IMR-90 (cell line): ENCODE results near the gene SLC35G1. TPM values are rescaled to one million over a fixed set of nuclear protein-coding genes. Genes with fewer than 3 reads are reported as not detected.

ENCODE experiments used
- ATAC-seq: fragments of 200-7000 bp; cut with Tn5 transposase; 2 replicates; pipeline ENCODE4 v1.9.1; 2020; ENCODE audit warnings: low read depth, mild to moderate bottlenecking, moderate library complexity
- BruUV-seq: library from RNA; stranded (reverse); fragments of 400-500 nt; replicated peaks from 2 replicates; lab custom pipeline; 2021; lab: Mats Ljungman, UMichigan
- CTCF ChIA-PET: fragments of 300-600 bp; formaldehyde crosslinking; extraction: SDS; loops from one replicate; lab custom pipeline; 2021; ENCODE audit warnings: antibody characterized with exemption; lab: Yijun Ruan, JAX
- POLR2A ChIA-PET: fragments of 300-600 bp; sonication (Branson Sonifier 250); formaldehyde crosslinking; loops from one replicate; lab custom pipeline; 2022; ENCODE audit warnings: antibody characterized with exemption; ENCODE audit not compliant: unreplicated experiment; lab: Charles Lee
- DNase-seq: peaks from one replicate; pipeline ENCODE4 v3.0.0; 2013
- H2AFZ ChIP-seq: replicated peaks from 2 replicates; pipeline ENCODE3; 2013; ENCODE audit warnings: low read length, mild to moderate bottlenecking; ENCODE audit not compliant: poor library complexity
- H2AK5ac ChIP-seq: 2 replicates; pipeline ENCODE4 v1.6.1; 2013; ENCODE audit warnings: low read depth, low read length, inconsistent platforms
- H2AK9ac ChIP-seq: replicated peaks from 2 replicates; pipeline ENCODE3; 2013; ENCODE audit warnings: mild to moderate bottlenecking, low read depth, low read length, moderate library complexity; ENCODE audit not compliant: poor library complexity
- H2BK120ac ChIP-seq: 2 replicates; pipeline ENCODE4 v1.6.1; 2013; ENCODE audit warnings: low read depth, low read length, inconsistent platforms
- H2BK15ac ChIP-seq: 3 replicates; pipeline ENCODE4 v1.6.1; 2013; ENCODE audit warnings: low read depth, low read length, inconsistent platforms
- H2BK20ac ChIP-seq: 2 replicates; pipeline ENCODE4 v1.6.1; 2013; ENCODE audit warnings: low read depth, mild to moderate bottlenecking, inconsistent platforms, low read length, moderate library complexity
- H2BK5ac ChIP-seq: 2 replicates; pipeline ENCODE4 v1.6.1; 2013; ENCODE audit warnings: mild to moderate bottlenecking, low read depth, low read length, inconsistent platforms; ENCODE audit not compliant: poor library complexity, severe bottlenecking
- H3K14ac ChIP-seq: replicated peaks from 2 replicates; pipeline ENCODE4 v1.6.1; 2013; ENCODE audit warnings: low read depth, low read length, inconsistent platforms
- H3K18ac ChIP-seq: 2 replicates; pipeline ENCODE4 v1.6.1; 2013; ENCODE audit warnings: low read depth, low read length, control low read depth
- H3K23ac ChIP-seq: 2 replicates; pipeline ENCODE4 v1.6.1; 2013; ENCODE audit warnings: low read depth, low read length, inconsistent platforms
- H3K27ac ChIP-seq: 2 replicates; pipeline ENCODE4 v1.5.1; 2013; ENCODE audit warnings: mild to moderate bottlenecking, control low read depth, low read length; ENCODE audit not compliant: insufficient read depth
- H3K27me3 ChIP-seq: 2 replicates; pipeline ENCODE4 v1.6.1; 2013; ENCODE audit warnings: low read length; ENCODE audit not compliant: control insufficient read depth, insufficient read depth
- H3K36me3 ChIP-seq: 2 replicates; pipeline ENCODE4 v1.6.1; 2013; ENCODE audit warnings: low read length, mixed read lengths; ENCODE audit not compliant: control insufficient read depth, insufficient read depth
- H3K4ac ChIP-seq: 2 replicates; pipeline ENCODE4 v1.6.1; 2013; ENCODE audit warnings: low read depth, low read length, inconsistent platforms
- H3K4me1 ChIP-seq: 2 replicates; pipeline ENCODE4 v1.6.1; 2013; ENCODE audit warnings: low read length, mixed read lengths; ENCODE audit not compliant: control insufficient read depth, insufficient read depth
- H3K4me2 ChIP-seq: 2 replicates; pipeline ENCODE4 v1.6.1; 2013; ENCODE audit warnings: low read depth, mild to moderate bottlenecking, control low read depth, low read length, moderate library complexity
- H3K4me3 ChIP-seq: 2 replicates; pipeline ENCODE4 v1.5.1; 2013; ENCODE audit warnings: low read depth, mild to moderate bottlenecking, control low read depth, low read length, moderate library complexity; ENCODE audit not compliant: insufficient read depth
- H3K56ac ChIP-seq: 2 replicates; pipeline ENCODE4 v1.6.1; 2013; ENCODE audit warnings: low read length, inconsistent platforms; ENCODE audit not compliant: insufficient read depth; ENCODE audit errors: extremely low read depth
- H3K79me1 ChIP-seq, 2 experiments: 2 replicates each; pipeline ENCODE4 v1.6.1; 2013; ENCODE audit warnings: low read length in 2 of 2, inconsistent platforms in 1 of 2, low read depth in 1 of 2
- H3K9ac ChIP-seq: 2 replicates; pipeline ENCODE4 v1.6.1; 2013; ENCODE audit warnings: low read depth, low read length, control low read depth
- H3K9me1 ChIP-seq: 2 replicates; pipeline ENCODE4 v1.6.1; 2013; ENCODE audit warnings: low read length, inconsistent platforms; ENCODE audit not compliant: insufficient read depth
- H3K9me3 ChIP-seq: 2 replicates; pipeline ENCODE4 v1.6.1; 2013; ENCODE audit warnings: low read length; ENCODE audit not compliant: control insufficient read depth, insufficient read depth
- H4K20me1 ChIP-seq: 2 replicates; pipeline ENCODE4 v1.6.1; 2013; ENCODE audit warnings: low read length, inconsistent platforms; ENCODE audit not compliant: insufficient read depth
- H4K5ac ChIP-seq: 2 replicates; pipeline ENCODE4 v1.6.1; 2013; ENCODE audit warnings: mild to moderate bottlenecking, low read depth, low read length, control low read depth
- H4K8ac ChIP-seq, 2 experiments: 2 replicates each; pipeline ENCODE4 v1.6.1; 2013; ENCODE audit warnings: low read depth in 2 of 2, low read length in 2 of 2, control low read depth in 1 of 2, inconsistent platforms in 1 of 2
- H4K91ac ChIP-seq: 2 replicates; pipeline ENCODE4 v1.6.1; 2013; ENCODE audit warnings: low read depth, low read length, inconsistent platforms; ENCODE audit not compliant: insufficient read depth
- CEBPB ChIP-seq: IDR thresholded peaks from 2 replicates; pipeline ENCODE4 v1.6.1; 2012; ENCODE audit warnings: low read depth, low read length, improper control_type of control experiment
- MAZ ChIP-seq: IDR thresholded peaks from 2 replicates; pipeline ENCODE4 v1.6.1; 2012; ENCODE audit warnings: low read depth, mild to moderate bottlenecking, low read length, improper control_type of control experiment, moderate library complexity, borderline replicate concordance
- NFE2L2 ChIP-seq: fragments of 150-350 bp; IDR thresholded peaks from 2 replicates; pipeline ENCODE4 v1.6.1; 2016; ENCODE audit warnings: low read depth, mild to moderate bottlenecking, low read length
- POLR2A ChIP-seq: IDR thresholded peaks from 2 replicates; pipeline ENCODE4 v1.6.1; 2012; ENCODE audit warnings: mild to moderate bottlenecking, low read depth, low read length
- RFX5 ChIP-seq: IDR thresholded peaks from 2 replicates; pipeline ENCODE4 v1.8.0; 2012; ENCODE audit warnings: low read depth, mild to moderate bottlenecking, low read length, moderate library complexity
- SMC3 ChIP-seq: fragments of 150-350 bp; IDR thresholded peaks from 2 replicates; pipeline ENCODE4 v1.6.1; 2016; ENCODE audit warnings: low read depth, mild to moderate bottlenecking, antibody characterized with exemption, low read length, moderate library complexity
- WGBS, 2 experiments: methylation state at CpG; one replicate each; pipeline versions ENCODE4 v1.1.5 to v1.1.7; 2013; ENCODE audit warnings: missing lambda C conversion rate in 2 of 2; ENCODE audit not compliant: insufficient read length in 1 of 2; ENCODE audit errors: extremely low coverage in 2 of 2; 5-methylcytosine and 5-hydroxymethylcytosine counted together
- dilution Hi-C: fragments of 300-500 bp; cut with HindIII; formaldehyde crosslinking; loops from one replicate; pipeline ENCODE4 v1.14.3; 2018; ENCODE audit warnings: low sequenced_read_pairs; ENCODE audit not compliant: unreplicated experiment
- in situ Hi-C: fragments of 300-500 bp; cut with MboI; formaldehyde crosslinking; loops from 3 replicates; pipeline ENCODE4 v1.14.3; 2019; ENCODE audit warnings: low sequenced_read_pairs, inconsistent platforms, mixed read lengths
- intact Hi-C: fragments of 100-400 bp; cut with micrococcal nuclease; formaldehyde crosslinking; loops from 2 replicates; pipeline ENCODE4 v1.10.0; 2022
- polyA plus RNA-seq, 3 experiments: library from polyadenylated mRNA; depleted of rRNA; stranded (reverse); fragments of >200 nt; gene quantifications; 2 replicates each; pipeline ENCODE4 v1.2.3, GENCODE V29; 2012; ENCODE audit warnings: low replicate concordance in 1 of 3
- total RNA-seq: library from RNA; depleted of rRNA; stranded (reverse); fragments of >200 nt; gene quantifications from 2 replicates; pipeline ENCODE4 v1.2.3, GENCODE V29; 2012
- TF ChIP-seq, protein P1 (sequence below): fragments of 150-350 bp; IDR thresholded peaks from 2 replicates; pipeline ENCODE4 v1.6.1; 2017; ENCODE audit warnings: mild to moderate bottlenecking, antibody characterized with exemption, low read length, low read depth

The SLC35G1 gene
- total and polyA plus RNA-seq, 2 of the 4 experiments (the other 2 are of a cell fraction): 2.7 to 3.7 TPM

DNA sequence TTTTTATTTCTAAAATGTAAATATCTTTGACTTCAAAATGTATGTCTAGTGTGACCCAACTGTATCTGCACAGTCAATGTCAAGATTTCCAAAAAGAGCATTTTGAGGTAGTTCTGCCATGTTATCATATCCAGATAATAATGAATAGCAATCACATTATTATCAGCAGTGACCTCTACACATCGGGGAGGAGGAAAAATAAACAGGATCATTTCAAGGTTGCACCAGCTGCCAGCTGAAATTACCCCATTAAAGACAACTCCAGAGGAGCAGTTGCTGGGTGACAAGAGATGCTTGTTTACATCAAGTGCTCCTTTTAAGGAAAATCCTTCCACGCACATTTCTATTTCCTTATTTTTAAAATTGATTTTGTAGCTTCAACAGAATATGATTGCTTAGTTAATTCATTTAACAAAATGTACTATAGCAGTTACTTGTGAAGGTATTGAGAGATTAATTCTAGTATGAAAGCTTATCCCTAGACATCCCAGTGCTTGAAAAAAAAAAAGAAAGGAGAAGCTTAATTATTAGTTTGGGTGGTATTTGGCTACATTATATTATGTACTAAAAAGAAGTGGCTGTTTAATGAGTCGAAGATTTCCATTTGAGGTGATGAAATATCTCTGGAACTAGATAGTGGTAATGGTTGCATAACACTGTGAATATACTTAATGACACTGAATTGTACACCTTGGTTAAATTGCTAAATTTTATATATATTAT is 19.3 kb upstream of the SLC35G1 start:
- H3K23ac ChIP-seq: no peak overlapping the region
- H4K5ac ChIP-seq: no peak overlapping the region
- intact Hi-C loops: no loop called here
- H4K20me1 ChIP-seq: no peaks in the 10 kb centered on the region
- no peak overlapping the region for H2BK20ac ChIP-seq
- H4K91ac ChIP-seq: no peak overlapping the region
- H3K4me3 ChIP-seq: no peak overlapping the region
- no peaks in the 10 kb centered on the region for H3K79me1 ChIP-seq
- no peak for DNase-seq
- H2AK5ac ChIP-seq: no peak overlapping the region
- POLR2A ChIA-PET: no interaction called here
- CTCF ChIA-PET: no interaction called here
- H2BK15ac ChIP-seq: no peak overlapping the region
- H3K9me1 ChIP-seq: 0 out of 2 replicates have a peak, but pooled peaks cover 3% of the 10 kb centered on the region
- H3K9ac ChIP-seq: no peak overlapping the region
- H3K4me2 ChIP-seq: no peak overlapping the region
- no peak overlapping the region for H2BK120ac ChIP-seq
- no peaks in the 10 kb centered on the region for H3K36me3 ChIP-seq
- H3K27me3 ChIP-seq: no peaks in the 10 kb centered on the region; the same call in none of the 2 replicates
- no CpG with 5 or more reads among the region's 3 CpGs for WGBS, 2 experiments
- no peaks in the 10 kb centered on the region for H3K9me3 ChIP-seq
- in situ Hi-C loops: no loop called here
- no peak overlapping the region for H3K18ac ChIP-seq
- no peak overlapping the region for H2BK5ac ChIP-seq
- H3K27ac ChIP-seq: no peak overlapping the region
- dilution Hi-C loops: no loop called here
- H3K4me1 ChIP-seq: peaks cover 3% of the 10 kb centered on the region; the same call in 1 of the 2 replicates
- no TSS peak for BruUV-seq
- H3K4ac ChIP-seq: no peak overlapping the region
- TF ChIP-seq NFE2L2: no peak
- no peak for TF ChIP-seq SMC3
- TF ChIP-seq RFX5: no peak
- TF ChIP-seq, protein P1, sequence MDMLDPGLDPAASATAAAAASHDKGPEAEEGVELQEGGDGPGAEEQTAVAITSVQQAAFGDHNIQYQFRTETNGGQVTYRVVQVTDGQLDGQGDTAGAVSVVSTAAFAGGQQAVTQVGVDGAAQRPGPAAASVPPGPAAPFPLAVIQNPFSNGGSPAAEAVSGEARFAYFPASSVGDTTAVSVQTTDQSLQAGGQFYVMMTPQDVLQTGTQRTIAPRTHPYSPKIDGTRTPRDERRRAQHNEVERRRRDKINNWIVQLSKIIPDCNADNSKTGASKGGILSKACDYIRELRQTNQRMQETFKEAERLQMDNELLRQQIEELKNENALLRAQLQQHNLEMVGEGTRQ: no peak
- peak; percentile 24; the same call in 1 of the 2 replicates for TF ChIP-seq CEBPB
- no peak for TF ChIP-seq POLR2A
- TF ChIP-seq MAZ: no peak
- no peak overlapping the region for H3K14ac ChIP-seq
- 0 out of 2 replicates have a peak, but pooled peaks have one; percentile 11 for ATAC-seq
- no peak overlapping the region for H4K8ac ChIP-seq
- H2AK9ac ChIP-seq: no peak overlapping the region
- H2AFZ ChIP-seq: no peak overlapping the region
- no peak overlapping the region for H3K56ac ChIP-seq
